Adrenal gland (tissue), 12 donors: ENCODE measurements around the gene TMED3. TPM values are rescaled to one million over a fixed set of nuclear protein-coding genes. Genes with fewer than 3 reads are reported as not detected.

Experiments used
- DNase-seq, 7 donors: peaks; one replicate each; pipeline ENCODE4 v3.0.0-alpha.2; 2019 to 2020
- H3K27ac ChIP-seq, 5 donors: fragments of 200-600 bp; sonication (generic) in 4 of 5; 1 replicate in 3 of 5; 2 replicates in 2 of 5; pipeline versions ENCODE4 v1.5.1 to v1.8.0; 2016 to 2020; ENCODE audit warnings: mild to moderate bottlenecking in 1 of 5
- H3K27me3 ChIP-seq: fragments of 200-600 bp; 2 replicates; pipeline ENCODE4 v1.8.0; 2021
- H3K36me3 ChIP-seq, 2 donors: fragments of 200-600 bp; replicated peaks in 1 of 2; 1 replicate in 1 of 2; 2 replicates in 1 of 2; pipeline versions ENCODE4 v1.5.1 to v1.8.0; 2018 to 2022
- H3K4me1 ChIP-seq, 2 donors: fragments of 200-600 bp; replicated peaks in 1 of 2; 1 replicate in 1 of 2; 2 replicates in 1 of 2; pipeline versions ENCODE4 v1.5.1 to v1.8.0; 2018 to 2021
- H3K4me3 ChIP-seq, 4 donors: fragments of 200-600 bp; sonication (generic) in 3 of 4; one replicate each; pipeline ENCODE4 v1.5.1; 2016 to 2018
- H3K9me3 ChIP-seq, 3 donors: fragments of 200-600 bp; sonication (generic) in 1 of 3; replicated peaks in 1 of 3; 1 replicate in 2 of 3; 2 replicates in 1 of 3; pipeline versions ENCODE4 v1.5.1 to v1.8.0; 2016 to 2021
- POLR2A ChIP-seq, 2 donors: fragments of 450-650 bp; IDR thresholded peaks; one replicate each; pipeline ENCODE4 v1.6.1; 2017; ENCODE audit warnings: antibody characterized with exemption in 2 of 2, mild to moderate bottlenecking in 2 of 2, moderate library complexity in 1 of 2
- WGBS, 4 donors: extraction: QIAGEN DNeasy Blood & Tissue Kit in 2 of 4; methylation state at CpG; one replicate each; pipeline versions ENCODE4 v1.1.5 to v1.1.7; 2013 to 2017; 5-methylcytosine and 5-hydroxymethylcytosine counted together
- intact Hi-C, 2 donors: fragments of 100-400 bp; cut with DNase I; formaldehyde crosslinking; loops; one replicate each; pipeline versions ENCODE4 v1.14.1 to v1.15.0; 2022 to 2023
- polyA plus RNA-seq, 3 donors: library from polyadenylated mRNA; stranded (reverse); fragments of 200-250 nt in 2 of 3; fragments of 350-450 nt in 1 of 3; fragmentation: Illumina TruSeq in 1 of 3; extraction: RNeasy Lipid Tissue Mini Kit (QIAGEN cat#74804) in 1 of 3; gene quantifications; one replicate each; pipeline ENCODE4 v1.2.3, GENCODE V29; 2013 to 2014
- total RNA-seq, 9 donors: library from RNA; depleted of rRNA in 4 of 9; stranded (reverse); fragments of >200 nt in 4 of 9; fragments of 120-200 nt in 1 of 9; fragmentation: NEBNext Ultra II Directional in 1 of 9; extraction: Animal tissue kit (Norgen Biotek cat#: 25700) in 1 of 9; gene quantifications; one replicate each; pipeline versions ENCODE4 v1.1.0 to v1.2.4, GENCODE V29; 2013 to 2023
- TF ChIP-seq, protein P1 (sequence below), 6 experiments: fragments of 450-650 bp in 4 of 6; fragments of 200-600 bp in 2 of 6; sonication (generic) in 1 of 6; IDR thresholded peaks; 1 replicate in 5 of 6; 2 replicates in 1 of 6; pipeline versions ENCODE4 v1.5.1 to v1.8.0; 2016 to 2021; ENCODE audit warnings: antibody characterized with exemption in 6 of 6, mild to moderate bottlenecking in 2 of 6, moderate library complexity in 1 of 6
- donor health status: healthy with polysubstance abuse.
- donor health status: Bipolar disorder and iron deficiency.
- donor health status: DM: yes; HTN: yes; CAD: no.
- donor health status: DM: no; HTN: no; CAD: no.
- donor health status: DM: no; HTN: no; CAD: no.
- donor health status: DM: yes; HTN: yes; CAD: no.

TMED3 gene
- total and polyA plus RNA-seq, 12 donors = 23.5 to 70.4 (median 36.8) TPM

DNA sequence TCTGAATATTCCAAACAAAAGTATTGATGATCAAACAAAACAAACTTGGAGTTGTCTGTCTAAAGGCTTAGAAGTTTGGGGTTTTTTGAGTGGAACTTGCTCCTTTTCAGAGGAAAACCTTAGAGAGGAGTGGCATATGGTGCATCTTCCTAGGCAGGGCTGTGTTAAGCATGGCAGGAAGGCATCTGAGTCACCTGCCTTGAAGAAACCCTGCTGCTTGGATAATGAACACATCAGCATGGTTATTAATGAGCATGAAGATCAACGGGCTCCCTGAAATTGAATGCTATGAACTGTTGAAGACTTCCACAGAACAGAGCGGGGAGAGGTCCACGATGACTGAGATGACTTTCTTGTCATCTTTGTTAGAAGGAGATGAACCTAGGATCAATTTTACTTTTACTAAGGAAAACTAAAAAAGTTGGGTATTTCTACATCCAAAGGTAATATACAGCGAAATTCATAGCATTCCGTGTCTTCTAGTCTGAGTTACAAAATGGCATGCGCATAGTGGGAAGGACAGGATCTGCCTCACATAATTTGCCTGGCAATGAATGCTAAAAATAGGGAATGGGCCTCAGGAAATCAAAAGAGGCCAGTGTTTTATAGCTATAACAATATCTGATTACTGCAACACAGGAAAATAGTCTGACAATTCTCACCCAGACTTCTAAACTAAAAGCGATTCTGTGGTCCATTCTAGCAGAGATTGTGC, 11.6 kb upstream of the TMED3 start:
- Histone ChIP-seq H3K27me3 (peaks cover 8% of the 10 kb centered on the region), H3K36me3 (no peaks in the 10 kb centered on the region), H3K4me3 (no peak overlapping the region), H3K27ac (no peak overlapping the region), H3K4me1 (no peaks in the 10 kb centered on the region), H3K9me3 (no peaks in the 10 kb centered on the region)
- no peak for DNase-seq
- no peak for TF ChIP-seq POLR2A (IDR thresholded peaks at IDR 0.05)
- TF ChIP-seq, protein P1, sequence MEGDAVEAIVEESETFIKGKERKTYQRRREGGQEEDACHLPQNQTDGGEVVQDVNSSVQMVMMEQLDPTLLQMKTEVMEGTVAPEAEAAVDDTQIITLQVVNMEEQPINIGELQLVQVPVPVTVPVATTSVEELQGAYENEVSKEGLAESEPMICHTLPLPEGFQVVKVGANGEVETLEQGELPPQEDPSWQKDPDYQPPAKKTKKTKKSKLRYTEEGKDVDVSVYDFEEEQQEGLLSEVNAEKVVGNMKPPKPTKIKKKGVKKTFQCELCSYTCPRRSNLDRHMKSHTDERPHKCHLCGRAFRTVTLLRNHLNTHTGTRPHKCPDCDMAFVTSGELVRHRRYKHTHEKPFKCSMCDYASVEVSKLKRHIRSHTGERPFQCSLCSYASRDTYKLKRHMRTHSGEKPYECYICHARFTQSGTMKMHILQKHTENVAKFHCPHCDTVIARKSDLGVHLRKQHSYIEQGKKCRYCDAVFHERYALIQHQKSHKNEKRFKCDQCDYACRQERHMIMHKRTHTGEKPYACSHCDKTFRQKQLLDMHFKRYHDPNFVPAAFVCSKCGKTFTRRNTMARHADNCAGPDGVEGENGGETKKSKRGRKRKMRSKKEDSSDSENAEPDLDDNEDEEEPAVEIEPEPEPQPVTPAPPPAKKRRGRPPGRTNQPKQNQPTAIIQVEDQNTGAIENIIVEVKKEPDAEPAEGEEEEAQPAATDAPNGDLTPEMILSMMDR (IDR thresholded peaks at IDR 0.05) = no peak
- intact Hi-C loops = no loop called here
- whole genome bisulfite sequencing, 4 donors = 76 to 85% (median 78%) methylated on average over 7 of the region's 7 CpGs

DNA sequence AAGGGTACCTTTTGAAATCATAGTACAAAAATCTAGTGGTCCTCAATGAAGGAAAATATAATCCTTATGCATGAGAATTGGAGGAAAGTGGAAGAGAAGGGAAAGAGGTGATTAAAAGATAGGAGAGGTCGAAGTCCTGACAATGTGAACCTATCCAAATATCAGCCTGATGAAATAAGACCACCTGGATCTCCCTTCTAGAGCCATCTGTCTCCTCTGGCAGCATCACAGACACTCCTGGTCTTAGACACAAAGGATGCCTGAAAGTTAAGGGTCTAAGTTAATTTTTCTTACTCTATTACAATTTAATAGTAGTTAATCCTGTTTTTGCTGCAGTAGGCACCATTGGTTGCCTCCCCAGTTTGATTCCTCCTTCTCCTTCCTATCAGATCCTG, 11.1 kb upstream of the TMED3 start:
- H3K4me1 ChIP-seq = no peaks in the 10 kb centered on the region
- no peaks in the 10 kb centered on the region for H3K9me3 ChIP-seq
- TF ChIP-seq, protein P1 (IDR thresholded peaks at IDR 0.05) = no peak
- no peak for TF ChIP-seq POLR2A (IDR thresholded peaks at IDR 0.05)
- no peaks in the 10 kb centered on the region for H3K36me3 ChIP-seq
- no peak overlapping the region for H3K27ac ChIP-seq
- H3K4me3 ChIP-seq = no peak overlapping the region
- intact Hi-C loops = no loop called here
- H3K27me3 ChIP-seq = peaks cover 8% of the 10 kb centered on the region
- WGBS, 4 donors = 56 to 80% (median 63%) methylated on average over 1 of the region's 1 CpG
- no peak for DNase-seq

DNA sequence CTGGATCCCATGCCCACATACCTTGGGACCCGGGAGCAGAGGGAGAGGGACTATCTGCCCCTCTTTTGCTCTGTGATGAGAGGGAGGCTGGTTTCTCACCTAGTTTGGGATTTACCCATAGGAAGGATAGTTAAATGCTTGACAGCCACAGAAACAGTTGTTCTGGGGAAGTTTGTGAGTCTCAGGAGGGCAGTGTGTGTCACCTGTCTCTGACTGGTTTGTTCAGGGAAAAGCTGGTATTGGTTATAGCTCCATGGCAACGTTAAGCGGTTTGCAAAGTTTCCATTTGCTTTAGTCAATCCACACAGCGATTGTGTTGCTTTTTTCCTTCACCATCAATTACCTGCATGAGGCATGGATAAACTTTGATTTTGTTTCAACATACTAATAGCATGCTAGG, 3.7 kb upstream of the TMED3 start:
- TF ChIP-seq POLR2A (IDR thresholded peaks at IDR 0.05) = no peak
- TF ChIP-seq, protein P1 (IDR thresholded peaks at IDR 0.05) = no peak
- H3K4me1 ChIP-seq = peaks cover 7 to 12% of the 10 kb centered on the region in 2 donors
- no peak overlapping the region for H3K27ac ChIP-seq
- H3K9me3 ChIP-seq = no peaks in the 10 kb centered on the region
- no peaks in the 10 kb centered on the region for H3K36me3 ChIP-seq
- WGBS, 4 donors = 42 to 52% (median 48%) methylated on average over 4 of the region's 4 CpGs
- no peak overlapping the region for H3K4me3 ChIP-seq
- H3K27me3 ChIP-seq = peaks cover 7% of the 10 kb centered on the region
- intact Hi-C loops = no loop called here
- no peak for DNase-seq

DNA sequence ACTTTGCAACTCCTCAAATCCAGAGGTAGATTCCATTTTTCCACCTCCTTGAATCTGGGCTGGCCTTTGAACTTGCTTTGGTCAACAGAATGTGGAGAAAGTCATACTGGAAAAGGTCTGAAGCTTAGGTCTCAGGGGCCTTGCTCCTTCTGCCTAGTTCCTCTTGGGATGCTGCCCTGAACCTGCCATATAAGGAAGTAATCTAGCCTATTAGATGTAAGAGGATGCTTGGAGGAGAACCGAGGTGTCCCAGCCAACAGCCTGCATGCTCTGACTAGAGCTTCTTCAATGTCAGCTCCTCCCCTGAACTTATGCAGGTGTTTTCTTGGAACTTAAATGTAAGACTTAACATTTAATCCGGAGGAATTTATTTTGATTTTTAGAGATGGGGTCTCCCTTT, 2.0 kb upstream of the TMED3 start:
- TF ChIP-seq POLR2A (IDR thresholded peaks at IDR 0.05) = no peak
- TF ChIP-seq, protein P1 (IDR thresholded peaks at IDR 0.05) = no peak
- no peak overlapping the region for H3K27ac ChIP-seq
- H3K27me3 ChIP-seq = peaks cover 7% of the 10 kb centered on the region
- no peaks in the 10 kb centered on the region for H3K9me3 ChIP-seq
- no peak for DNase-seq
- intact Hi-C loops = no loop called here
- H3K4me3 ChIP-seq = no peak overlapping the region
- peaks cover 7 to 14% of the 10 kb centered on the region in 2 donors for H3K4me1 ChIP-seq
- peaks cover 0 to 2% of the 10 kb centered on the region in 2 donors for H3K36me3 ChIP-seq
- 44 to 59% (median 49%) methylated on average over 2 of the region's 2 CpGs for whole genome bisulfite sequencing, 4 donors
